ENCODE data around the gene SLC22A12.

SLC22A12 gene

GRCh38 chr11:64586366-64586765 is 4.7 kb upstream of the SLC22A12 start:
- no peaks in the 10 kb centered on the region for H3K4me1 ChIP-seq (ENCODE audit: low read length)
- H2AFZ ChIP-seq (ENCODE audit: low read length), result no peak overlapping the region
- no peak overlapping the region for H3K27ac ChIP-seq (ENCODE audit: low read length)
- H3K4me2 ChIP-seq (ENCODE audit: low read depth, low read length), result no peak overlapping the region
- no peaks in the 10 kb centered on the region for H3K36me3 ChIP-seq (replicated peaks; ENCODE audit: insufficient read depth, low read length)
- TF ChIP-seq EZH2phosphoT487 (IDR thresholded peaks at IDR 0.05; ENCODE audit: low read length) (no peak), CTCF (IDR thresholded peaks at IDR 0.05; ENCODE audit: low read length) (no peak), EZH2 (optimal IDR thresholded peaks at IDR 0.05; ENCODE audit: low read depth, low read length) (no peak)
- H3K4me3 ChIP-seq (ENCODE audit: low read length), result no peak overlapping the region
- H3K9me2 ChIP-seq (replicated peaks; ENCODE audit: insufficient read depth, low read length), result no peaks in the 10 kb centered on the region
- no peaks in the 10 kb centered on the region for H3K9me3 ChIP-seq (replicated peaks; ENCODE audit: insufficient read depth, low read length)
- H3K79me2 ChIP-seq (ENCODE audit: low read length), result no peaks in the 10 kb centered on the region
- H3K27me3 ChIP-seq (replicated peaks; ENCODE audit: insufficient read depth, low read length), result peaks cover 95% of the 10 kb centered on the region
- no peak overlapping the region for H3K9ac ChIP-seq (ENCODE audit: low read length)
- no peaks in the 10 kb centered on the region for H4K20me1 ChIP-seq (ENCODE audit: insufficient read depth, low read length)
- DNase-seq, result no peak
- H3F3A ChIP-seq (ENCODE audit: insufficient read depth, low read length), result no peaks in the 10 kb centered on the region

GRCh38 chr11:64588701-64589100 is 2.3 kb upstream of the SLC22A12 start:
- Histone ChIP-seq H4K20me1 (ENCODE audit: insufficient read depth, low read length) (no peaks in the 10 kb centered on the region), H2AFZ (ENCODE audit: low read length) (no peak overlapping the region), H3K9me2 (replicated peaks; ENCODE audit: insufficient read depth, low read length) (no peaks in the 10 kb centered on the region), H3K36me3 (replicated peaks; ENCODE audit: insufficient read depth, low read length) (no peaks in the 10 kb centered on the region), H3K4me2 (ENCODE audit: low read depth, low read length) (no peak overlapping the region), H3K27ac (ENCODE audit: low read length) (no peak overlapping the region), H3K27me3 (replicated peaks; ENCODE audit: insufficient read depth, low read length) (peaks cover 96% of the 10 kb centered on the region), H3K4me1 (ENCODE audit: low read length) (no peaks in the 10 kb centered on the region), H3K4me3 (ENCODE audit: low read length) (no peak overlapping the region), H3K79me2 (ENCODE audit: low read length) (no peaks in the 10 kb centered on the region), H3F3A (ENCODE audit: insufficient read depth, low read length) (no peaks in the 10 kb centered on the region), H3K9ac (ENCODE audit: low read length) (no peak overlapping the region), H3K9me3 (replicated peaks; ENCODE audit: insufficient read depth, low read length) (no peaks in the 10 kb centered on the region)
- no peak for DNase-seq
- TF ChIP-seq CTCF (IDR thresholded peaks at IDR 0.05; ENCODE audit: low read length), result no peak
- no peak for TF ChIP-seq EZH2phosphoT487 (IDR thresholded peaks at IDR 0.05; ENCODE audit: low read length)
- no peak for TF ChIP-seq EZH2 (optimal IDR thresholded peaks at IDR 0.05; ENCODE audit: low read depth, low read length)

- Histone ChIP-seq H3K4me3 (ENCODE audit: low read length) (no peak overlapping the region), H3K36me3 (replicated peaks; ENCODE audit: insufficient read depth, low read length) (no peaks in the 10 kb centered on the region), H4K20me1 (ENCODE audit: insufficient read depth, low read length) (no peaks in the 10 kb centered on the region), H3K4me1 (ENCODE audit: low read length) (no peaks in the 10 kb centered on the region), H3K27ac (ENCODE audit: low read length) (no peak overlapping the region), H2AFZ (ENCODE audit: low read length) (no peak overlapping the region), H3K79me2 (ENCODE audit: low read length) (no peaks in the 10 kb centered on the region), H3K9me3 (replicated peaks; ENCODE audit: insufficient read depth, low read length) (no peaks in the 10 kb centered on the region), H3K27me3 (replicated peaks; ENCODE audit: insufficient read depth, low read length) (peaks cover 76% of the 10 kb centered on the region), H3K9ac (ENCODE audit: low read length) (no peak overlapping the region), H3F3A (ENCODE audit: insufficient read depth, low read length) (no peaks in the 10 kb centered on the region), H3K9me2 (replicated peaks; ENCODE audit: insufficient read depth, low read length) (no peaks in the 10 kb centered on the region), H3K4me2 (ENCODE audit: low read depth, low read length) (no peak overlapping the region)
- DNase-seq, result no peak
- TF ChIP-seq CTCF (IDR thresholded peaks at IDR 0.05; ENCODE audit: low read length) (no peak), EZH2 (optimal IDR thresholded peaks at IDR 0.05; ENCODE audit: low read depth, low read length) (no peak), EZH2phosphoT487 (IDR thresholded peaks at IDR 0.05; ENCODE audit: low read length) (no peak)
Observed at GRCh38 chr11:64591257-64592233, 525 bp downstream of the SLC22A12 start.

Measured in MM.1S (cell line).